GM21381 (cell line): ENCODE data around the gene PIK3R3.

Experiments used
- ATAC-seq: cut with Tn5 transposase; IDR thresholded peaks from one replicate; pipeline ENCODE4 v1.9.1; 2021; ENCODE audit warnings: mild to moderate bottlenecking, moderate library complexity; ENCODE audit not compliant: unreplicated experiment

PIK3R3 gene

GRCh38 chr1:45998020-45998617, 134.3 kb downstream of the PIK3R3 start:
- ATAC-seq = no peak

GRCh38 chr1:45995298-45995697, 137.1 kb downstream of the PIK3R3 start:
- ATAC-seq = no peak

GRCh38 chr1:45994423-45994822, 138.0 kb downstream of the PIK3R3 start:
- no peak for ATAC-seq
